ENCODE data around the gene VPS8.

The VPS8 gene

DNA sequence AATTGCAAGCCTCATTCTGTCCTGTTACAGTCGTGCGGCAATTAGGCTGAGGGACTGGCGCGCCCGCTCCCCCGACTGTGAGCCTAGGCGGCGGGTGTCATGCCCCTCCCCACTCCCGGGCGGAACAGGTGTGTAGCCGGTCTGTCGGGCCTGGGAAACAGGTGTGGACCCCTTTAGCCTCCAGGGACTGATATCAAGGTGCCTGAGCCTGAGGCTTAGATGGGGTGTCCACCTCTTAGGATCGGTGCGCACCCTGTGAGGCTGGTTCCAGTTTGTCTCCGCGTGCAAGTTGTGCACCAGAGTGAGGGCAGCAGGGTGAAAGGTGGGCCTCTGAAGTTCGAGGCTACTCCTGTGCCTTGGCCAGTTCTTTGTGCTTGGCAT lies 686 bp downstream of the VPS8 start:
- DNase-seq, result no peak
- TF ChIP-seq POLR2A (IDR thresholded peaks at IDR 0.05; ENCODE audit: low read length), result no peak
- TF ChIP-seq GATA1 (IDR thresholded peaks at IDR 0.05; ENCODE audit: low read depth, low read length), result no peak

DNA sequence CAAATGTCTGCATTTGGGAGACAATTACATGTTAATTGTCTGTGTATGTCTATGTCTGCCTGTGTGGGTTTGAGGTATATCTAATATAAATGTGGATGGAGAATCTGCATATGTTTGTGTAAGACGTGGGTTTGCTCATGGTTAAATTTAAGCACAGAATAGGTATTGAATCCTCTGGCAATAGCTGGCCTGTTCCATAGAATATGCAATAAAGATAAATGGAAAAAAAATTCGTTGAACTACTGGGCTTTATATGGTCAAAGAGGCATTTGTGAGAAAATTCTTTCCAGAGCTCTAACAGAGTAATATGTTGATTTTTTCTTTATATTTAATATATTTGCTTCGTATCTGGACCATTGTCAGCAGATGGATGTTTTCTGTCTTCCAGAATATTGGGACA lies 1.4 kb downstream of the VPS8 start:
- TF ChIP-seq GATA1 (IDR thresholded peaks at IDR 0.05; ENCODE audit: low read depth, low read length) (no peak), POLR2A (IDR thresholded peaks at IDR 0.05; ENCODE audit: low read length) (no peak)
- no peak for DNase-seq

DNA sequence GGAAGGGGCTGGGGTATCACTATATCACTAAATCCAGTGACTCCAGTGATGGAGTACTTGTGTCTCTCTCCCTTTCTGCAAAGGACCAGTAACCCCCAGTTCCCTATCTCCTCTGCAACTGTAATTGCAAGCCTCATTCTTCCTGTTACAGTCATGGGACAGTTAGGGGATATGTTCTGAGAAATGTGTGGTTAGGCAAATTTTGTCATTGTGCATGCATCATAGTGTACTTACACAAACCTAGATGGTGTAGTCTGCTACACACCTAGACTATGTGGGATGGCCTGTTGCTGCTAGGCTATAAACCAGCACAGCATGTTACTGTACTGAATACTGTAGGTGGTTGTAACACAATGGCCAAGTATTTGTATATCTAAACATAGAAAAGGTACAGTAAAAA lies 2.2 kb downstream of the VPS8 start:
- DNase-seq, result no peak
- TF ChIP-seq GATA1 (IDR thresholded peaks at IDR 0.05; ENCODE audit: low read depth, low read length) (no peak), POLR2A (IDR thresholded peaks at IDR 0.05; ENCODE audit: low read length) (no peak)

DNA sequence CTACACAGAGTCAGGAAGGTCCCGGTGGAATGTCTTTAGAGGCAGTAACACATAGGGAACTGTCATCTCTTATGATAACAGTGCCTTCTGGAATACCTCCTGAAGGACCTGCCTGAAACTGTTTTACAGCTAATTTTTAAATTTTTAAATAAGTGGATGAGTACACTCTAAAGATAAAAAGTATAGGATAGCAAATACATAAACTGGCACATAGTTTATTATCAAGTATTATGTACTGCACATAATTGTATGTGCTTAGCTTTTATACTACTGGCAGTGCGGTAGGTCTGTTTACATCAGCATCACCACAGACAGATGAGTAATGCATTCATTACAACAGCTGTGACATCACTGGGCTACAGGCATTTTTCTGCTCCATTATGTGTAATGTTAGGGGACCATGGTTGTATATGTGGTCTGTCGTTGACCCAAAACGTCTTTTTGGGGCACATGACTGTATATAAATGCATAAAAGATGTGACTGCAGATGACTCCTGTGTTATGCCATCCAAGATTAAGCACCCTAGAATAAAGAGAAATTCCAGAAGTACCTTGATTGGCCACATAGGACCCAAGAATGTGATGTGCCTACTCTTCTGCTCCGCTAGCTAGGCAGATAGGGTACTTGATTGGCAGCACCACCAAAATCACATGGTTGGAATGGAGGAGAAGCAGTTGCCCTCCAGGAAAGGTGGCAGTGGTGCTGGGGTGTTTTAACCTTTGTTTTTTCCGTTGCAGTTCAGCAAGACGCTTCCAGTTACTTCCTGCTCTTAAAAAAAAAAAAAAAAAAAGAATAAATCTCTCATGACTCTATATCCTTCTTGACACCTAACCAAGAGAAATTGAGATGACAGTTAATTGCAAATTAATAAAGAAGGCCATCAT lies 3.3 kb downstream of the VPS8 start:
- TF ChIP-seq POLR2A (IDR thresholded peaks at IDR 0.05; ENCODE audit: low read length) (no peak), GATA1 (IDR thresholded peaks at IDR 0.05; ENCODE audit: low read depth, low read length) (no peak)

DNA sequence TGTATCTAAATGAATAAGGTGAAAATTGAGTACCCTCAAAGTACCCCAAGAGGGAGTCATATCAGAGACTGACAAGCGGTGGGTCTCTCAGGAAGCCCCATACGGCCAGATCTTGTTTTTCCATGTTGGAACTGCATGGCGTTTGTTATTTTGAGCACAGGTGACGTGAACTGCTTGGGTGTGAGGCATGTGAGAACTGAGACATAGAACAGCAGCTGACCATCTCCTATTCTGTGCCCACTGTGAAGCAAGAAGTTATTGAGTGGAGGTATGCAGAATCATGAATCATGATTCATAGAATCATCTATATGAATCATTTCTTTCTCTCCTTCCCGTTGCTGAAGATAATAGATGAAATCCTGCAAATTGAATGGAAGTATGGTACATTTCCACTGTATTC lies 4.6 kb downstream of the VPS8 start:
- DNase-seq, result no peak
- no peak for TF ChIP-seq POLR2A (IDR thresholded peaks at IDR 0.05; ENCODE audit: low read length)
- no peak for TF ChIP-seq GATA1 (IDR thresholded peaks at IDR 0.05; ENCODE audit: low read depth, low read length)

More for the DNA sequence above, 3.3 kb downstream of the VPS8 start:
- peak in 1 of 2 experiments; percentile 36 for DNase-seq

DNA sequence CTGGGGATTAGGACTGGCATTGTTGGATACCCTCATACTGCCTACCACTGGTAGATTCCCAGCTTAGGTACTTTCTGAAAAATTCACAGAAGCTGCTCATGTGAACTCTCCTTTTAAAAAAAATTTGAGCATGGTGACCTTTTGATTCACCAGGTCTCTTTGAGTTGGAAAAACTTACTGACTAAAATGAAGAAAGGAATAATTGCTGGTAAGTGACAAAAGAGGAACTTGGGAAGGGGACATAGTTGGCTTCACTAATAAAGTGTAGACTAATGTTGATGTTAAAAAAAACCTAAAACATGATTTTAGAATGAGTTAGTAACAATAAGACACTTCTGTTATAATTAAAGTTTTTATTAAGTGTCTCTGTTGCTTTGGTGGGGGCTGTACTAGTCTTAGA lies 8.6 kb downstream of the VPS8 start:
- DNase-seq, result no peak
- TF ChIP-seq GATA1 (IDR thresholded peaks at IDR 0.05; ENCODE audit: low read depth, low read length) (no peak), POLR2A (IDR thresholded peaks at IDR 0.05; ENCODE audit: low read length) (no peak)

DNA sequence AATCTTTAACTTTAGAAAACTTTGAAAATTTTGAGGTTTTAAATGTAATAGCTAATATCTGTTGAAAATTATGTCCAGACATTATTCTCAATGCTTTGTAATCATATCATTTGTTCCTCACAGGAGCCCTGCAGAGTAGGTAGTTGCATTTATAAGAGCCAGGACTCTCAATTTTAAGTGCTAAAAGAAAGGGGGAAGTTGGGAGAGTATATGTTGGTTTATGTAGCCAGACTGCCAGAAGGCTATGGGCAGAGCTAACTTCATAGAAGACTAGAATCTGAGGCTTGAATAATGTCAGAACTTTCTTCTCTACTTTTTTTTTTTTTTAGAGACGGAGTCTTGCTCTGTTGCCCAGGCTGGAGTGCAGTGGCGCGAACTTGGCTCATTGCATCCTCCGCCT lies 9.1 kb downstream of the VPS8 start:
- DNase-seq, result no peak
- TF ChIP-seq POLR2A (IDR thresholded peaks at IDR 0.05; ENCODE audit: low read length) (no peak), GATA1 (IDR thresholded peaks at IDR 0.05; ENCODE audit: low read depth, low read length) (no peak)

DNA sequence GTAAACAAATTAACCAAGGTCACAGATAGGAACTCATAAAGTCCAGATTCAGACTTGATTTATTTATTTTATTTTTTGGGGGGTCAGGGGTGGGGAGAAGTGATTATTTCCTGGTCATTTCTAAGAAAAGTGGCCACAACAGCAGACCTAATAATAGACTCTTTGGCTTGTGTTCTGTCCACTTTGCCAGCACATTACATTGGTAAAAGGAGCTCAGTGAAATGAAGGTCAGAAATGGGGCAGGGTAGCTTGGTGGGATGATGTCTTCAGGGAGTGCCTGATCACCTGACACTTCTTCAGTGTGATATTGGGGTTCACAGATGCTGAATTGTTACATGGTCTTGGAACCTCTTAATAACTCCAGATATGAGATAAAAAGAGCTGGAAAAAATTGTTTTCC lies 10.1 kb downstream of the VPS8 start:
- no peak for DNase-seq

DNA sequence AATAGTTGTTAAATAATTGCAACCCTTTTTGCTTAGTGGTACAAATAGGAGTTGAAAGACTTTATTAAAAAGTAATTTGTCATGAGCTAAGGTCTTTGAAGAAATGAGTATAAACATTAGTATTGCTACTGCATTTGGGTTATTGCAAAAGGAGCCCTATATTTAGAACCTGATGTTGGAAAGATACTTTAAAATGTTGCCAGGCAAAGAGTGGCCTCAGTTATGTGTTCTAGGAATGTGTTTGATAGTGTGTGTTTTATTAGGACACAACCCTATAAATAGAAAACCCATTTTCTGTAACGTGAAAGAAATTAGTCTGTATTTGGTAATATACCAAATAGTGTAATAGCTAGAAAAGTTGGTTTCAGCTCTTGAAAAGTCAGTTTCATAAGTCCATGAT lies 10.7 kb downstream of the VPS8 start:
- TF ChIP-seq GATA1 (IDR thresholded peaks at IDR 0.05; ENCODE audit: low read depth, low read length), result no peak
- no peak for TF ChIP-seq POLR2A (IDR thresholded peaks at IDR 0.05; ENCODE audit: low read length)
- DNase-seq, result no peak

More for the DNA sequence above, 10.1 kb downstream of the VPS8 start:
- TF ChIP-seq GATA1 (IDR thresholded peaks at IDR 0.05; ENCODE audit: low read depth, low read length) (no peak), POLR2A (IDR thresholded peaks at IDR 0.05; ENCODE audit: low read length) (no peak)

DNA sequence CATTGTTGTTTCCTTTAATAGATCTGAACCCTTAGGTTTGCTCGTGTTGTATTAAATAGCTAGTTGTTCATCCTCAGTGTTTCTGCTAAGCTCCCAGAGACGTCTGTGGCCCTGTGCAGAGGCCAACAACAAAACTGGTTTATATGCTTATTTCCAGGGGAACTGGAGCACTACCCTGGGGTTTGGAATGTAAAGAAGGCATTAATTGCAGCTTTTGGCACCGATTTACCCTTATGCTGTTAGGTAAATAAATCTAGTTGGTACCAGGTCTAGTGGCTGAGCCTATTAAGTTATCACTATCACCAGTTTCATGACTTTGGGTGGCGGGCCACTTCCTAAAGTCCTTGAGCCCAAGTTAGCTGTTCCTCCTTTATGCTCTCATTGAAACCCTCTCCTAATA lies 12.0 kb downstream of the VPS8 start:
- TF ChIP-seq POLR2A (IDR thresholded peaks at IDR 0.05; ENCODE audit: low read length) (no peak), GATA1 (IDR thresholded peaks at IDR 0.05; ENCODE audit: low read depth, low read length) (no peak)
- no peak for DNase-seq

DNA sequence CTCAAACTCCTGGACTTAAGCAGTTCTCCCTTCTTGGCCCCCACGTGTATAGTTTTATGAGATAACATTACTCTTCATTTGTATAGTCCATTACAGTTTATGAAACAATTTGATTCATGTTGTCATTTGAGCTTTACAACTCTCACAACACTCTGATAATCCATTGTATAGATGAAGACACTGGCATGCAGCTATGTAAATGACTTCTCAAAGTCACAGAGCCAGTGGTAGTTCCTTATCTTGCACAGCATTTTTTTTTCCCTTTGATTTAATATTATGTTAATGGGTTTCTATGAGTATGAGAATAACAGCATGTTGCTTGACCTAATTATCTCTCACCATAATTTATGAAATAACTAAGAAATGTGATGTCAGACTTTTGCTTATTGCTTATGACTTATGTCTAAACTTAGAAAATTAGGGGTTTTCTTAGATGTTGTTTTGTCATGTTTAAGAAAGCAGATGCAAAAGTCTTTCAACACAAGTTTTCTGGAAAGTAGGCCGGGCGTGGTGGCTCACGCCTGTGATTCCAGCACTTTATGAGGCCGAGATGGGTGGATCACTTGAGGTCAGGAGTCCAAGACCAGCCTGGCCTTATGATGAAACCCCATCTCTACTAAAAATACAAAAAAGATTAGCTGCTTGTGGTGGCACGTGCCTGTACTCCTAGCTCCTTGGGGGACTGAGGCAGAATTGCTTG lies 13.3 kb downstream of the VPS8 start:
- DNase-seq, result peak; percentile 31 to 40
- no peak for TF ChIP-seq POLR2A (IDR thresholded peaks at IDR 0.05; ENCODE audit: low read length)
- TF ChIP-seq GATA1 (IDR thresholded peaks at IDR 0.05; ENCODE audit: low read depth, low read length), result no peak

DNA sequence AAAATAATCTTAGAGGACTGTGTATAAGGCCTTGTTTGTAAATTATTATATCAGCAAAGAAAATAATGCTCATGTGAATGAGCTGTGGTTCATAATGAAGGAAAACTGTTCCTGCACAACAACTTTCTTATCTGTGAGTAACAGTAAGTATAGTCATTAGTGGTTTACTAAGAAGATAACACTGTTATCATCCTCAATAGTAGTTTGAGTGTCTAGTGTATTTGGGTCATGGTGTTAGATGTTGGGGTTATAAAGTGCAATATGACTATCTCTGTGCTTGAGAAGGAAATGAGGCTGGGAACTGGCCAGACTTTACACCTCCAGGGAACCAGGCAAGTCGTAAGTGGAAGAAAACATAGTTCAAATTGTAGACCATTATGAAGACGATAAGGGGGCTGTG lies 15.6 kb downstream of the VPS8 start:
- no peak for TF ChIP-seq POLR2A (IDR thresholded peaks at IDR 0.05; ENCODE audit: low read length)
- TF ChIP-seq GATA1 (IDR thresholded peaks at IDR 0.05; ENCODE audit: low read depth, low read length), result peak; percentile 88
- peak; percentile 79 to 92 for DNase-seq

DNA sequence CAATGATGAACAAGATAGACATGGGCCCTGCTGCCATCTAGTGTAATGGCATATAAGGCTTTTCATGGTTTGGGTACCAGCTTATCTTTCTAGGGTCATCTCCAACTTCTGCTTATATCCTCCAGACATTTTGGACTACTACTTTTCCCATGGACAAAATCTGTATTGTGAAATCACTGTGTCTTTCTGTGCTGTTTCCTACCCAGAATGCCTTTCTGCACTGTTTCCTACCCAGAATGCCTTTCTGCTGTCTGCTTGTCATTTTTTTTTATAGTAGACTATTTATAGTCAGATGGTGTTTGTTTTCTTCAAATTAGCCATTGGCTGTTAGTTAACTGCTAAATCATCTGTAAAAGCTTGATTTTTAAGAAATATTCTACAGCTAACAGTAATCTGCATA lies 20.1 kb downstream of the VPS8 start:
- peak; percentile 18 to 22 for DNase-seq
- no peak for TF ChIP-seq POLR2A (IDR thresholded peaks at IDR 0.05; ENCODE audit: low read length)

DNA sequence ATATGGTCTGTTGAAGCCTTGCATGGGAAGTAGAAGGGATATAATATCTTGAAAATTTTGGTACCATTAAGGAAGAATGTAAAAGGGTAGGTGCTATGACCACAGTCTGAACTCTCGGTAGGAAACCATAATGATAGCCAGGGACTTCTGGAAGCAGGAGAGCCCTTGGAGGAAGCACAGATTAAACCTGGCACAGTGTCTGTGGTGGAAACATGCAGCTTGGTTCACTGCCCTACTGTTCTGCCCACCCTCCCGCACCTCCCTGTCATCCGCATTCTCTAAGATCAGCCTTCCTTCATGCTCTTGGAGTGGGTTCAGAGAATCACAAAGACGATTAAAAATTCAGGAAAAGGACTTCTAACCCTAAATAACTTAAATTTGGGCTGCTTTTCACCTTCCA lies 20.9 kb downstream of the VPS8 start:
- DNase-seq, result no peak
- no peak for TF ChIP-seq POLR2A (IDR thresholded peaks at IDR 0.05; ENCODE audit: low read length)
- no peak for TF ChIP-seq GATA1 (IDR thresholded peaks at IDR 0.05; ENCODE audit: low read depth, low read length)

Measured in erythroblast (primary cell).